OCI-LY1 (cell line): ENCODE data around the gene GEMIN4.

Experiments
- H2AFZ ChIP-seq: fragments of 200-600 bp; sonication (generic), shearing (Covaris generic); 2 replicates; pipeline ENCODE4 v1.6.0; 2014; ENCODE audit warnings: antibody characterized with exemption, mild to moderate bottlenecking, low read length
- H3F3A ChIP-seq: fragments of 200-600 bp; sonication (generic), shearing (Covaris generic); 2 replicates; pipeline ENCODE4 v1.6.0; 2014; ENCODE audit warnings: mild to moderate bottlenecking, antibody characterized with exemption, low read length, moderate library complexity; ENCODE audit not compliant: insufficient read depth
- H3K27ac ChIP-seq: fragments of 200-600 bp; sonication (generic); 2 replicates; pipeline ENCODE4 v1.5.1; 2014; ENCODE audit warnings: low read length, mixed run types, mild to moderate bottlenecking, low read depth; ENCODE audit not compliant: poor library complexity, severe bottlenecking
- H3K27me3 ChIP-seq: fragments of 200-600 bp; sonication (generic); 2 replicates; pipeline ENCODE4 v1.6.0; 2014; ENCODE audit warnings: antibody characterized with exemption, mild to moderate bottlenecking, low read length, moderate library complexity; ENCODE audit not compliant: insufficient read depth
- H3K36me3 ChIP-seq: fragments of 200-600 bp; sonication (generic); 2 replicates; pipeline ENCODE4 v1.6.1; 2014; ENCODE audit warnings: mild to moderate bottlenecking, antibody characterized with exemption, low read length, moderate library complexity, mixed read lengths; ENCODE audit not compliant: insufficient read depth
- H3K4me1 ChIP-seq: fragments of 200-600 bp; sonication (generic); 2 replicates; pipeline ENCODE4 v1.5.1; 2014; ENCODE audit warnings: mild to moderate bottlenecking, low read length, moderate library complexity; ENCODE audit not compliant: insufficient read depth, severe bottlenecking
- H3K4me2 ChIP-seq: fragments of 200-600 bp; sonication (generic), shearing (Covaris generic); 2 replicates; pipeline ENCODE4 v1.6.1; 2014; ENCODE audit warnings: low read length
- H3K4me3 ChIP-seq: fragments of 200-600 bp; sonication (generic); 2 replicates; pipeline ENCODE4 v1.5.1; 2014; ENCODE audit warnings: low read length, low read depth, mild to moderate bottlenecking, mixed read lengths; ENCODE audit not compliant: poor library complexity, severe bottlenecking
- H3K79me2 ChIP-seq: fragments of 200-600 bp; shearing (Covaris generic); 2 replicates; pipeline ENCODE4 v1.6.1; 2016; ENCODE audit warnings: mixed run types, low read length, mixed read lengths; ENCODE audit not compliant: insufficient read depth
- H3K9ac ChIP-seq: fragments of 200-600 bp; sonication (generic), shearing (Covaris generic); 2 replicates; pipeline ENCODE4 v1.6.1; 2014; ENCODE audit warnings: mild to moderate bottlenecking, low read length, mixed read lengths
- H3K9me2 ChIP-seq: fragments of 200-600 bp; sonication (generic), shearing (Covaris generic); 2 replicates; pipeline ENCODE4 v1.6.1; 2014; ENCODE audit warnings: low read depth, mild to moderate bottlenecking, low read length, mixed read lengths
- H3K9me3 ChIP-seq: fragments of 200-600 bp; shearing (Covaris generic); 2 replicates; pipeline ENCODE4 v1.6.1; 2014; ENCODE audit warnings: low read length, mixed read lengths
- H4K20me1 ChIP-seq: fragments of 200-600 bp; sonication (generic), shearing (Covaris generic); 2 replicates; pipeline ENCODE4 v1.6.0; 2016; ENCODE audit warnings: mild to moderate bottlenecking, low read length; ENCODE audit not compliant: insufficient read depth
- CTCF ChIP-seq: fragments of 200-600 bp; sonication (generic), shearing (Covaris generic); IDR thresholded peaks from 2 replicates; pipeline ENCODE4 v1.5.1; 2017; ENCODE audit warnings: mild to moderate bottlenecking, antibody characterized with exemption, low read length, moderate library complexity, mixed read lengths
- EZH2 ChIP-seq: fragments of 200-600 bp; sonication (generic), shearing (Covaris generic); IDR thresholded peaks from 2 replicates; pipeline ENCODE4 v1.8.0; 2017; ENCODE audit warnings: borderline replicate concordance, mixed run types, mild to moderate bottlenecking, antibody characterized with exemption, low read length, moderate library complexity, mixed read lengths

The GEMIN4 gene

GRCh38 chr17:784143-784542 lies 32.1 kb upstream of the GEMIN4 start:
- peak overlapping the region; percentile 80 for H3K4me3 ChIP-seq
- peaks cover 47% of the 10 kb centered on the region for H3K79me2 ChIP-seq
- H3K4me2 ChIP-seq: peak overlapping the region; percentile 95
- H3K9me3 ChIP-seq: no peaks in the 10 kb centered on the region
- H3K27me3 ChIP-seq: no peaks in the 10 kb centered on the region
- no peaks in the 10 kb centered on the region for H3K9me2 ChIP-seq
- H3K4me1 ChIP-seq: peaks cover 32% of the 10 kb centered on the region
- no peaks in the 10 kb centered on the region for H4K20me1 ChIP-seq
- TF ChIP-seq EZH2 (no peak), CTCF (no peak)
- no peak overlapping the region for H3K27ac ChIP-seq
- H3K36me3 ChIP-seq: peaks cover 55% of the 10 kb centered on the region
- H3F3A ChIP-seq: no peaks in the 10 kb centered on the region
- peak overlapping the region; percentile 39; the same call in 1 of the 2 replicates for H3K9ac ChIP-seq
- H2AFZ ChIP-seq: no peak overlapping the region

GRCh38 chr17:781805-782731 lies 30.0 kb upstream of the GEMIN4 start, which contains the start of the genes GLOD4 and MRM3:
Gene GLOD4 (minus strand): TSS chr17:782280. CDS start chr17:782255, 25 bp downstream.
Gene MRM3 (plus strand): TSS chr17:782353. CDS start chr17:782379, 26 bp downstream.
- Histone ChIP-seq H3F3A (no peaks in the 10 kb centered on the region), H3K9me2 (no peaks in the 10 kb centered on the region), H3K9me3 (no peaks in the 10 kb centered on the region), H3K4me2 (peak within 1 kb of the TSS; percentile 95), H4K20me1 (no peaks in the 10 kb centered on the region), H3K27me3 (no peaks in the 10 kb centered on the region), H3K79me2 (peaks cover 47% of the 10 kb centered on the region), H3K4me3 (peak within 1 kb of the TSS; percentile 80), H3K36me3 (peaks cover 52% of the 10 kb centered on the region), H3K4me1 (peaks cover 32% of the 10 kb centered on the region), H2AFZ (no peak within 1 kb of the TSS), H3K27ac (peak within 1 kb of the TSS; percentile 9), H3K9ac (peak within 1 kb of the TSS; percentile 78)
- TF ChIP-seq EZH2 (no peak), CTCF (no peak)

GRCh38 chr17:778096-778495 lies 26.0 kb upstream of the GEMIN4 start:
- no peak overlapping the region for H3K9ac ChIP-seq
- no peaks in the 10 kb centered on the region for H3K9me3 ChIP-seq
- no peak for TF ChIP-seq CTCF
- TF ChIP-seq EZH2: no peak
- H3K9me2 ChIP-seq: no peaks in the 10 kb centered on the region
- peaks cover 25% of the 10 kb centered on the region for H3K79me2 ChIP-seq
- H3K27me3 ChIP-seq: no peaks in the 10 kb centered on the region
- no peak overlapping the region for H3K4me2 ChIP-seq
- H3K4me3 ChIP-seq: no peak overlapping the region
- H2AFZ ChIP-seq: no peak overlapping the region
- H3K27ac ChIP-seq: no peak overlapping the region
- no peaks in the 10 kb centered on the region for H4K20me1 ChIP-seq
- H3K36me3 ChIP-seq: peaks cover 57% of the 10 kb centered on the region
- peaks cover 17% of the 10 kb centered on the region for H3K4me1 ChIP-seq
- no peaks in the 10 kb centered on the region for H3F3A ChIP-seq
